A172 (cell line): ENCODE results near the gene GARS1. TPM values are rescaled to one million over a fixed set of nuclear protein-coding genes. Genes with fewer than 3 reads are reported as not detected.
A peak's percentile ranks its signal among the peaks of the same experiment; 100 is the strongest.
"Not testable (repeated sequence)": the region's sequence is repeated elsewhere in the genome, so short reads cannot be mapped to it uniquely, and the experiment has no call there.

ENCODE experiments used
- DNase-seq: peaks from one replicate; pipeline ENCODE4 v3.0.0-alpha.2; 2015; ENCODE audit warnings: low spot score
- total RNA-seq: library from RNA; depleted of rRNA; stranded (reverse); fragments of >200 nt; shearing (Covaris generic); gene quantifications from 2 replicates; pipeline ENCODE4 v1.2.3, GENCODE V29; 2014; rRNA removed

The GARS1 gene
- 122 and 139 TPM in 2 replicates for total RNA-seq

- DNase-seq = peak; percentile 85
Observed at GRCh38 chr7:30594540-30595435, at the start of gene GARS1. TSS of gene GARS1 (plus strand) at chr7:30594878. CDS start at chr7:30594922, 44 bp downstream.

GRCh38 chr7:30545791-30546555 lies 48.7 kb upstream of the GARS1 start:
- DNase-seq = no peak

DNA sequence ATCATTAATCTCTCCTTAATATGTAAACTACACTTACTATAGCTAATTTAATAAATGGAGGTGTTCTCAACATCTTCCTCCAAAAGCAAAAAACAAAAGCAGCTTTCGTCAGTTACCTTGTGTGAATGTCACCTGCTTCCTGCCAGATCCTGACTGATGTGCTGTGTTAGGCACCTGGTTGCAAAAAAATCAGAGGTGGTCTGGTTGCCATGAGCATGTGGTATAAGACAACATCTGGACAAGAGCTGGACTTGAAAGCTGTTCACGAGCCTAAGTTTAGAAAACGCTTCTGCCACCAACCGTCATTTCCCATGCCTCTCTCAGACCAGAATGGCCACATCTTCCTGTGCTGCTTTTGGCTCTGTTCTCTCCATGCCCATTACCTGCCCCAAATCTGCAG lies 48.1 kb upstream of the GARS1 start:
- no peak for DNase-seq

- peak; percentile 83 for DNase-seq
Observed at GRCh38 chr7:30548845-30549244, 45.8 kb upstream of the GARS1 start.

GRCh38 chr7:30549931-30550493 lies 44.7 kb upstream of the GARS1 start:
- DNase-seq = peak; percentile 56

- no peak for DNase-seq
Observed at GRCh38 chr7:30552330-30552729, 42.3 kb upstream of the GARS1 start.

DNA sequence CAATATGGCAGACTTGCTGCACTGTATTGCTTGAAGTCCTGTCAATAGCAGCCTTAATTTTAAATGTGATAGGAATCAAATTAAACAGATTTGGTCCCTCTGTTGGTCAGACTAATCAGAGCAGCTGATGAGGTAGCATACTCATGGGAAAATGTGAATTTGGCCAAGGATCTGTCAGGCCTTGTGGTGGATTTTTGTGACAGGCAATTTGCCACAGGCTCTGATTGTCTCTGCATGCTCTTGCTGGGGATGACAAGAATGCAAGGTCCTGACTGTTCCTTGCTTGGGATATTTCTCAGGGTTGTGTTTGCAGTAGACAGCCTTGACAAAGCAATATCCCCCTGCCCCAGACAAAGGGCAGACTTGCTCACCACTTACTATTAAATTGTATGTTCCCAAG lies 41.5 kb upstream of the GARS1 start:
- DNase-seq = no peak

GRCh38 chr7:30553546-30553945 lies 41.1 kb upstream of the GARS1 start:
- no peak for DNase-seq

DNA sequence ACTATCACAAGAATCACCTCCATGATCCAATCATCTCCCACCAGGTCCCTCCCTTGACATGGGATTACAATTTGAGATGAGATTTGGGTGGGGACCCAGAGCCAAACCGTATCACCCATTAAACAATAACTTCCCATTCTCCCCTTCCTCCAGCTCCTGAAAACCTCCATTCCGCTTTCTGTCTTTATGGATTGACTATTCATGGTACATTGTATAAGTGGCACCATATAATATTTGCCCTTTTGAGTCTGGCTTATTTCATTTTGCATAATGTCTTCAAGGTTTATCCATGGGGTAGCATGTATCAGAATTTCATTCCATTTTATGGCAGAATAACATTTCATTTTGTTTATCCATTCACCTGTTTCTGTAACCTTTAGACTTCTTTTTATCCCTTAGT lies 39.2 kb upstream of the GARS1 start:
- DNase-seq = no peak

DNA sequence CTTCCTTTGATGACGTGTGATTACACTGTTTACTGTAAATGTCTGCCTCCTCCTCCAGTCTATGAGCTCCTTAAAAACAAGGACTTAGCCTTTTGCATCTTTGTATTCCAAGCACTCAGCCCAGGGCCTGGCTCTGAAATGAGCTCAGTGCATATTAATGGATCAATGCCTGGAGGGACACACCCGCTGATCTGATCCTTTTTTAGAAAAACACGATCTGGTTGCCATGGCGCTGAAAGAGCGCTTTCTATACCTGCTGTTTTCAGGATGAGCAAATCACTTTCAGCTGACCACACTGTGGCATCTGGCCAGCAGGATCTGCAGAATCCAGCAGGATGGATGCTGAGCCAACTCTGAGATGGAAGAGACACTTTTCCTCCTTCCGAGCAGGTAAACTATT lies 37.8 kb upstream of the GARS1 start:
- DNase-seq = peak; percentile 57

DNA sequence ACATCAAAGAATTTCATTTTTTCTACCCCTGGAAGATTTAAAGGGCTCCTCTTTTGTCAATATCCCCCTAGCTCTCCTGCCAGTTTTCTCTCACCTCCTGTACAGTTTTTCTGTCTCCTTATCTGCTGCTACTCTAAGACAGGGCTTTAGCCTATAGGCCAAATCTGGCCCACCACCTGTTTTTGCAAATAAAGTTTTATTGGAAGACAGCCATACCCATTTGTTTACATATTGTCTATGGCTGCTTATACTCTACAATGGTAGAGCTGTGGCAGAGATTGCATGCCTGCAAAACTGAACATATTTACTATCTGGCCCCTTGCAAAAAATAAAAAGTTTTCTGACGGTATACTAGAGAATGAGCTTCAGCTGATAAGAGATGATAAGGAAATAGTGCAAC lies 37.4 kb upstream of the GARS1 start:
- no peak for DNase-seq

- DNase-seq = no peak
Observed at GRCh38 chr7:30559611-30560010, 35.1 kb upstream of the GARS1 start.

DNA sequence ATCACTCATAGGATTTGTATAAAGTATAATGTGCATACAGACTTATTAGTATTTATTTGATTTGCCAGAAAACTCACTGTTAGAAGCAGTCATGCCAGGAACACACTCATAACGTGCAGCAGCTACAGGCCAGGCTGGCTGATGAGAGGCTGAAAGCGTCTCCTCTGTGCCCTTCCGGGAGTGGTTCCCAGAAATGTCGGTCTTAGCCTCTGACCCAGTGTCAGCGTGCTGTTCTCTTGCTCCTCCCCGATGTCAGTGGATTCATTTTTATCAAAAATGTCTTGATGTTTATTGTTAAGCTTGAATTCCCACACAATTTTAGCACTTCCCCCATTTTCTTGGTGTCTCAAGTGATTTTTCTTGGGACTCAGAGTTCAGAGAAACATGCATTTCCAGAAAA lies 33.3 kb upstream of the GARS1 start:
- DNase-seq = no peak

DNA sequence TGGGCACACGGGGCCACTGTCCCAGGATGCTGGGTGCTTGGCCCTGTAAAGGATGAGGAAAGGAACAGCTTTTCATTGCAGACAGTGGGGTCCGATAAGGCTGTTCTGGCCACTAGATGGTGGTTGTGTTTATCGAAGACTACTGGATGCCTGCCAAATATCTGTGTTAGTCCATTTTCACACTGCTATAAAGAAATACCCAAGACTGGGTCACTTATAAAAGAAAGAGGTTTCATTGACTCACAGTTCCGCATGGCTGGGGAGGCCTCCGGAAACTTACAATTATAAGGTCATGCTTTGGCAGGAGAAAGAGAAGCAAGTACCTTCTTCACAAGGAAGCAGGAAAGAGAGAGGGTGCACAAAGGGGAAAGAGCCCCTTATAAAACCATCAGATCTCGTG lies 32.2 kb upstream of the GARS1 start:
- no peak for DNase-seq

- DNase-seq = no peak
Observed at GRCh38 chr7:30562909-30563308, 31.8 kb upstream of the GARS1 start.

GRCh38 chr7:30563326-30563942 lies 31.2 kb upstream of the GARS1 start:
- peak; percentile 91 for DNase-seq

DNA sequence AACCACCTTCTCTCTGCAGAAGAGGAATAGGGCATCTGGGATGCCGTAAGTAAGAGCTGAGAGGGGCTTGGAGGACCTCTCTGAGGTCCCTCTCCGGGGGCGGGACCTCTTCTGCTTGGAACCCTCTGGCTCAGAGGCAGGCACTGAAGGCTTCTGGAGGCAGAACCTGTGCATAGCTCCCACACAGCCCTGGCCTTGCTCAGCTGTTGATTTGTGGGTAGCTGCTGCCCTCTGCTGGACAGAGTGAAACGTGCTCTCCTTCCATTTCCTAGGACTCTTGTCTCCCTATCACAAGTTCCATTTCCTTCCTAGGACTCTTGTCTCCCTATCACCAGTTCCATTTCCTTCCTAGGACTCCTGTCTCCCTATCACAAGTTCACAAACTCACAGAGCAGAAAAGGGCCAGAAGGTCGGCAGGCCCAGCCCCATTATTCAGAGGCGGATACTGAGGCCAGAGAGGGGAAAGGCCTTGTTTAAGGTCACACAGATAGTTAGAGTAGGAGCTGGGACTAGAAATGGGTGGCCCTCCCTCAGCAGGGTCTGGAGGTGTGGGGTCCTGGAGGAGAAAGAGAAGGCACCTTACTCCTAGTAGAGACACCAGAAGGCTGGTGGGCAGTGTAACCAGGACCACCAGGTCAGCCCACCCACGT lies 30.3 kb upstream of the GARS1 start:
- DNase-seq = peak; percentile 78

- DNase-seq = no peak
Observed at GRCh38 chr7:30566596-30566995, 28.1 kb upstream of the GARS1 start.

DNA sequence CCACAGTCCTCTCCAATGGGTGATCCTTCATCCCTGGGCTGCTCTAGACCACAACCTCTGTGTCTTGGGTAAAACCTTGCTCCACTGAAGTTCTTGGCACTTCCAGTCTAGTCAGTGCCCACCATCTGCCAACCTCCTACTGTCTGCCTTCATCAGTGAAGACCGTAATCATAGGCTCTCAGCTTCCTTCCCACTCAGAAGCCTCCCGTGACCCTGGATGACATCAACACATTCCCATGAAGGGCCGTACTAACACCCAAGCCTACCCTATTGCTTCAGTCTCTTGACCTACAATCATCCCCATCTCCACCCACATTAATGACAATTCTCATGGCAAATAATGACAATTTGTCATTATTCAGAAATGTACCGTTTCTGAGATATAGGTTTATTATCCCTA lies 27.6 kb upstream of the GARS1 start:
- no peak for DNase-seq

DNA sequence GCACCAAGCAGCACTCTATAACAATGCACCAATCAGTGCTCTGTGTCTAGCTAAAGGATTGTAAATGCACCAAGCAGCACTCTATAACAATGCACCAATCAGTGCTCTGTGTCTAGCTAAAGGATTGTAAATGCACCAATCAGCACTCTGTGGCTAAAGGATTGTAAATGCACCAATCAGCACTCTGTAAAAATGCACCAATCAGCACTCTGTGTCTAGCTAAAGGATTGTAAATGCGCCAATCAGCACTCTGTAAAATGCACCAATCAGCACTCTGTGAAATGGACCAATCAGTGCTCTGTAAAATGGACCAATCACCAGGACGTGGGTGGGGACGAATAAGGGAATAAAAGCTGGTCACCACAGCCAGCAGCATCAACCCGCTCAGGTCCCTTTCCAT lies 24.4 kb upstream of the GARS1 start:
- not testable (repeated sequence) for DNase-seq

DNA sequence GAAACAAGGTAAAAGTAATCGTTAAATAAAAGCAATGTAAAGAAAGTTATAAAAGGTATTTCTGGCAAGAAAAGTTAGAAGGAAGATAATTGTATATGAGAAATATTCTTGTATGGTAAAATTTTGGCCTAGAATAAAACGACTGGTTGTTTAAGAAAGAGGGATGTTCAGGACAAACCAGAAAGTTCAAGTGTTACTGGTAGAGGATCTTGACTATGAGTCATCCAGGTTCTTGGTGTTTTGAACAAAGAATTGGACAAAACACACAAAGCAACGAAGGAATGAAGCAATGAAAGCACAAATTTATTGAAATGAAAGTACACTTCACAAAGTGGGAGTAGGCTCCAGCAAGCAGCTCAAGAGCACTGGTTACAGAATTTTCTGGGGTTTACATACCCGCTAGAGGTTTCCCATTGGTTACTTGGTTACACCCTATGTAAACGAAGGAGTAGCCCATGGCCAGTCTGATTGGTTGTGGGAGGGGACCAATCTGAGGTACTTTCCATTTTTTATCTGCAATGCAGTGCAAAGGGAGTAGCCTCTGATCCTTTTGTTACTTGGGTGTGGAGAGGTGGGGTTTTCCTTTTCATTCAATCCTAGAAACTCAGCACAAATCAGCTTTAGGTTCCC lies 22.4 kb upstream of the GARS1 start:
- no peak for DNase-seq
